A549 (cell line): Measurements from ENCODE around the gene GAK. TPM values are rescaled to one million over a fixed set of nuclear protein-coding genes. Genes with fewer than 3 reads are reported as not detected.
"Not testable (repeated sequence)": the region's sequence is repeated elsewhere in the genome, so short reads cannot be mapped to it uniquely, and the experiment has no call there.

Experiments
- ATAC-seq, 2 experiments: fragments of 200-7000 bp in 1 of 2; fragments of >200 bp in 1 of 2; cut with Nextera tagmentation in 1 of 2; cut with Tn5 transposase in 1 of 2; 3 replicates each; pipeline versions ENCODE4 v1.8.0 to v1.9.1; 2018 to 2020; ENCODE audit warnings: mild to moderate bottlenecking in 1 of 2, moderate library complexity in 1 of 2
- CTCF ChIA-PET: fragments of 300-600 bp; sonication (Branson Sonifier 250); formaldehyde crosslinking; extraction: SDS; loops from one replicate; lab custom pipeline; 2021; ENCODE audit warnings: antibody characterized with exemption, inconsistent platforms; lab: Yijun Ruan, JAX
- POLR2A ChIA-PET: fragments of 350-600 bp; formaldehyde crosslinking; extraction: SDS; loops from one replicate; lab custom pipeline; 2021; ENCODE audit warnings: antibody characterized with exemption, inconsistent platforms; lab: Yijun Ruan, JAX
- DNase-seq, 2 experiments: peaks; one replicate each; pipeline versions ENCODE4 v3.0.0 to v3.0.0-alpha.2; 2011 to 2016; ENCODE audit warnings: low read depth in 1 of 2, low spot score in 1 of 2
- FAIRE-seq: peaks from 2 replicates; lab custom pipeline; 2011; peaks lifted over from hg19 to GRCh38; lab: Jason Lieb, UNC
- H3K27ac ChIP-seq, 2 experiments: fragments of >200 bp; sonication (Bioruptor Twin); formaldehyde crosslinking; 3 replicates each; pipeline ENCODE4 v1.5.1; 2016 to 2017
- H3K4me1 ChIP-seq: fragments of >200 bp; sonication (Bioruptor Twin); formaldehyde crosslinking; 3 replicates; pipeline ENCODE4 v1.6.1; 2016
- H3K4me2 ChIP-seq: fragments of >200 bp; sonication (Bioruptor Twin); formaldehyde crosslinking; 3 replicates; pipeline ENCODE4 v1.6.1; 2016
- H3K4me3 ChIP-seq: fragments of >200 bp; sonication (Bioruptor Twin); formaldehyde crosslinking; 3 replicates; pipeline ENCODE4 v1.5.1; 2016
- H3K9me3 ChIP-seq: fragments of >200 bp; sonication (Bioruptor Twin); formaldehyde crosslinking; 3 replicates; pipeline ENCODE4 v1.6.1; 2016
- CBX8 ChIP-seq: fragments of 200-600 bp; sonication (generic); IDR thresholded peaks from 2 replicates; pipeline ENCODE4 v1.6.1; 2016
- E2F6 ChIP-seq: IDR thresholded peaks from 2 replicates; pipeline ENCODE4 v1.6.1; 2012; ENCODE audit warnings: low read depth, borderline replicate concordance
- GATA3 ChIP-seq: IDR thresholded peaks from 2 replicates; pipeline ENCODE4 v1.6.1; 2012; ENCODE audit warnings: borderline replicate concordance
- HMGXB4 ChIP-seq: fragments of 250-450 bp; sonication (Bioruptor Pico); IDR thresholded peaks from 2 replicates; pipeline ENCODE4 v1.5.0; 2021; ENCODE audit warnings: mild to moderate bottlenecking, moderate library complexity, borderline replicate concordance
- HOXA7 ChIP-seq: fragments of 250-450 bp; sonication (Bioruptor Pico); IDR thresholded peaks from 2 replicates; pipeline ENCODE4 v1.5.0; 2020; ENCODE audit warnings: mild to moderate bottlenecking, moderate library complexity
- HOXB13 ChIP-seq: fragments of 250-450 bp; sonication (Bioruptor Pico); IDR thresholded peaks from 2 replicates; pipeline ENCODE4 v1.5.0; 2020; ENCODE audit warnings: low read depth, mild to moderate bottlenecking, moderate library complexity
- JUNB ChIP-seq: fragments of >200 bp; sonication (Bioruptor Twin); formaldehyde crosslinking; IDR thresholded peaks from 2 replicates; pipeline ENCODE4 v1.6.1; 2016
- KDM5A ChIP-seq: fragments of 200-600 bp; sonication (generic); IDR thresholded peaks from 2 replicates; pipeline ENCODE4 v1.6.1; 2016; ENCODE audit warnings: antibody characterized with exemption, mild to moderate bottlenecking
- NFE2L2 ChIP-seq: fragments of 150-350 bp; conservative IDR thresholded peaks from 2 replicates; pipeline ENCODE4 v1.6.1; 2014; ENCODE audit warnings: low read length
- PHF8 ChIP-seq: fragments of 200-600 bp; sonication (generic); IDR thresholded peaks from 2 replicates; pipeline ENCODE4 v1.6.1; 2016; ENCODE audit warnings: low read depth, mild to moderate bottlenecking, antibody characterized with exemption, moderate library complexity, borderline replicate concordance
- POLR2AphosphoS2 ChIP-seq: conservative IDR thresholded peaks from 2 replicates; pipeline ENCODE4 v1.6.1; 2012; ENCODE audit warnings: low read length, improper control_type of control experiment, inconsistent platforms
- RNF2 ChIP-seq: fragments of 200-600 bp; sonication (generic); IDR thresholded peaks from 2 replicates; pipeline ENCODE4 v1.6.1; 2016; ENCODE audit warnings: low read depth, mild to moderate bottlenecking, antibody characterized with exemption, moderate library complexity, borderline replicate concordance
- SREBF2 ChIP-seq: fragments of 450-650 bp; IDR thresholded peaks from 2 replicates; pipeline ENCODE4 v1.6.1; 2014; ENCODE audit warnings: mild to moderate bottlenecking, moderate library complexity
- TFCP2L1 ChIP-seq: fragments of 250-450 bp; sonication (Bioruptor Pico); IDR thresholded peaks from 2 replicates; pipeline ENCODE4 v1.5.0; 2021; ENCODE audit warnings: mild to moderate bottlenecking
- ZFP36 ChIP-seq: fragments of 450-650 bp; IDR thresholded peaks from 2 replicates; pipeline ENCODE4 v1.6.1; 2014; ENCODE audit warnings: borderline replicate concordance; ENCODE audit not compliant: partially characterized antibody
- ZNF302 ChIP-seq: fragments of 250-450 bp; sonication (Bioruptor Pico); IDR thresholded peaks from 2 replicates; pipeline ENCODE4 v1.9.0; 2021; ENCODE audit warnings: inconsistent platforms, mild to moderate bottlenecking, moderate library complexity
- ZSCAN20 ChIP-seq: fragments of 250-450 bp; sonication (Bioruptor Pico); IDR thresholded peaks from 2 replicates; pipeline ENCODE4 v1.8.0; 2022; ENCODE audit warnings: mild to moderate bottlenecking, moderate library complexity
- WGBS: methylation state at CpG from one replicate; pipeline ENCODE4 v1.1.6; 2017; ENCODE audit errors: missing lambda C conversion rate; 5-methylcytosine and 5-hydroxymethylcytosine counted together
- polyA plus RNA-seq, 4 experiments: library from polyadenylated mRNA; depleted of rRNA in 3 of 4; stranded (reverse); fragments of >200 nt; fragmentation: RNase III in 1 of 4; extraction: RNeasy Plus Mini Kit Qiagen cat#74134 plus additional on column Dnase treatment in 1 of 4; gene quantifications; 2 replicates in 3 of 4; 3 replicates in 1 of 4; pipeline ENCODE4 v1.2.3, GENCODE V29; 2011 to 2017

The GAK gene
- polyA plus RNA-seq, 2 of the 4 experiments (the other 2 are of a cell fraction): 13.8 to 34.3 TPM

- POLR2A ChIA-PET: no interaction called here
- WGBS: 71% methylated on average over 27 of the region's 28 CpGs
- Histone ChIP-seq H3K27ac (no peak overlapping the region), H3K4me2 (no peak overlapping the region), H3K4me1 (no peaks in the 10 kb centered on the region), H3K4me3 (no peak overlapping the region), H3K9me3 (no peaks in the 10 kb centered on the region)
- FAIRE-seq (no peak), DNase-seq (no peak), ATAC-seq (no peak)
- CTCF ChIA-PET: no interaction called here
- no peak for TF ChIP-seq HOXA7 (CRISPR knock-in tag)
- no peak for TF ChIP-seq ZNF302 (CRISPR knock-in tag)
- TF ChIP-seq HOXB13: no peak
- no peak for TF ChIP-seq RNF2
- TF ChIP-seq KDM5A: no peak
- no peak for TF ChIP-seq TFCP2L1 (CRISPR knock-in tag)
- TF ChIP-seq E2F6: no peak
- TF ChIP-seq HMGXB4 (CRISPR knock-in tag): no peak
- no peak for TF ChIP-seq JUNB
- no peak for TF ChIP-seq ZFP36
Observed at GRCh38 chr4:945274-946102, 13.4 kb upstream of the GAK start.

- CTCF ChIA-PET: interaction anchor here (0.7 to 1.4 kb wide), 2 partner anchors 9 kb away, joined by 3 to 4 read pairs; no protein-coding TSS in a partner anchor
- H3K4me1 ChIP-seq, H3K4me3 ChIP-seq, ATAC-seq, H3K27ac ChIP-seq, DNase-seq, FAIRE-seq, POLR2A ChIA-PET, H3K9me3 ChIP-seq, H3K4me2 ChIP-seq: not testable (repeated sequence)
- 65% methylated on average over 4 of the region's 4 CpGs for WGBS
Observed at GRCh38 chr4:939508-939907, 7.4 kb upstream of the GAK start.

- ChIA-PET CTCF (interaction anchor here (1.0 to 1.2 kb wide), 3 partner anchors 11 to 55 kb away, joined by 3 to 5 read pairs (median 3); partner anchors contain the start of gene IDUA), POLR2A (interaction anchor here (0.6 to 1.2 kb wide), 3 partner anchors 29 to 151 kb away, joined by 3 to 6 read pairs (median 3); partner anchors contain the start of gene IDUA)
- no peak for DNase-seq
- peak in 1 of 2 experiments; percentile 58; a peak in 3 of 6 replicates for ATAC-seq
- 7% methylated on average over 11 of the region's 11 CpGs for WGBS
- no peaks in the 10 kb centered on the region for H3K9me3 ChIP-seq
- TF ChIP-seq HOXA7 (CRISPR knock-in tag) (no peak), PHF8 (no peak), NFE2L2 (no peak), SREBF2 (no peak), CBX8 (no peak), POLR2AphosphoS2 (no peak), GATA3 (no peak), ZSCAN20 (CRISPR knock-in tag) (no peak), TFCP2L1 (CRISPR knock-in tag) (no peak)
- H3K4me2 ChIP-seq: peak overlapping the region; percentile 94
- FAIRE-seq: no peak
- peaks cover 21% of the 10 kb centered on the region for H3K4me1 ChIP-seq
- H3K27ac ChIP-seq: peak overlapping the region; percentile 97 to 99
- peak overlapping the region; percentile 99 for H3K4me3 ChIP-seq
Observed at GRCh38 chr4:932713-933070, 576 bp upstream of the GAK start.
